ENCODE results near the gene NUP210. TPM values are rescaled to one million over a fixed set of nuclear protein-coding genes. Genes with fewer than 3 reads are reported as not detected.

Gene NUP210
- polyA plus RNA-seq, 1 of the 3 experiments (the other 2 are of a cell fraction) = 1.8 TPM

GRCh38 chr3:13344663-13345062, 75.5 kb downstream of the NUP210 start (continued):
- TF ChIP-seq RAD21 (IDR thresholded peaks at IDR 0.05; ENCODE audit: low read length) = no peak
- no peak for TF ChIP-seq POLR2AphosphoS5 (IDR thresholded peaks at IDR 0.05; ENCODE audit: low read depth, low read length)
- TF ChIP-seq FOSL2 (IDR thresholded peaks at IDR 0.05; ENCODE audit: borderline replicate concordance, low read depth) = no peak
- no peak for TF ChIP-seq MXI1 (IDR thresholded peaks at IDR 0.05; ENCODE audit: low read depth, low read length)

DNA sequence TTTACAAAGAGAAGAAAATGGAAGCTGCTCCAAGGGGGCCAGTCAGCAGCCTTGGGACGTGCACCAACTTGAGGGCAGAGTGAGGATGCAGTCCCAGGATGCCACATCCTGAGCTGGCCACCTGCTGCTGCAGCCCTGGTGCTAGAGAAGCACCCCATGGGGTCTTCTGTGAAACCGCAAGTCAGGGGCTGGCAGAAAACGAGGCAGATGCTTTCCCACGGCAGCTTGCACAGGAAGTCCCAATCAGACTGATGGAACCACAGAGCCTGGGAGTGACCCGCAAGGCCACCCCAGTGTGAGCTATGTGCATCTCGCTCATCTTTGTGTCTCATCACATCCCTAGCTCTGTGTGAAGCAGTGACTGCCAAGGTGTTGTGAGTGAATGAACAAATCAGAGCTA, 76.5 kb downstream of the NUP210 start:
- ChIA-PET POLR2A (no interaction called here), CTCF (interaction anchor here (0.6 to 3.1 kb wide), 5 partner anchors 11 to 251 kb away, joined by 3 to 8 read pairs (median 5); no protein-coding TSS in a partner anchor)
- no peaks in the 10 kb centered on the region; the same call in 1 of the 2 replicates for H3K27me3 ChIP-seq (ENCODE audit: insufficient read depth)
- 80% methylated on average over 1 of the region's 6 CpGs for WGBS (ENCODE audit: low lambda C conversion rate)
- no peaks in the 10 kb centered on the region for H3K9me3 ChIP-seq
- H3K9ac ChIP-seq = no peak overlapping the region
- H3K9me2 ChIP-seq = no peaks in the 10 kb centered on the region
- no peaks in the 10 kb centered on the region for H3F3A ChIP-seq (replicated peaks; ENCODE audit: insufficient read depth)
- no peak overlapping the region for H3K4me3 ChIP-seq (ENCODE audit: low read depth in 2 of 2, low read length in 1 of 2)
- no peak for DNase-seq
- no peak overlapping the region for H3K27ac ChIP-seq (ENCODE audit: low read depth in 2 of 2, low read length in 1 of 2)
- no peaks in the 10 kb centered on the region for H4K20me1 ChIP-seq (ENCODE audit: insufficient read depth)
- no peaks in the 10 kb centered on the region for H3K79me2 ChIP-seq (ENCODE audit: insufficient read depth)
- no peaks in the 10 kb centered on the region; a peak in 1 of 4 replicates for H3K4me1 ChIP-seq (ENCODE audit: control insufficient read depth in 1 of 2, insufficient read depth in 2 of 2, low read depth in 1 of 2, low read length in 1 of 2)
- H3K36me3 ChIP-seq (replicated peaks in 1 of 2; ENCODE audit: control insufficient read depth in 1 of 2, insufficient read depth in 2 of 2, low read length in 1 of 2) = no peaks in the 10 kb centered on the region
- TF ChIP-seq NFIC (IDR thresholded peaks at IDR 0.05; ENCODE audit: borderline replicate concordance) (no peak), JUND (IDR thresholded peaks at IDR 0.05) (no peak), REST (IDR thresholded peaks at IDR 0.05; ENCODE audit: low read depth, low read length) (no peak), GATA2 (CRISPR knock-in tag; IDR thresholded peaks at IDR 0.05) (no peak), MAX (IDR thresholded peaks at IDR 0.05; ENCODE audit: low read depth) (no peak), SMC3 (IDR thresholded peaks at IDR 0.05; ENCODE audit: low read depth, low read length) (no peak), CHD2 (IDR thresholded peaks at IDR 0.05; ENCODE audit: low read length, partially characterized antibody) (no peak), GABPA (IDR thresholded peaks at IDR 0.05; ENCODE audit: low read depth) (no peak), ELF1 (IDR thresholded peaks at IDR 0.05) (no peak), USF1 (IDR thresholded peaks at IDR 0.05; ENCODE audit: borderline replicate concordance, low read depth) (no peak), TCF12 (IDR thresholded peaks at IDR 0.05) (no peak), SIN3A (IDR thresholded peaks at IDR 0.05; ENCODE audit: borderline replicate concordance, low read depth, low read length) (no peak), FOXJ3 (CRISPR knock-in tag; IDR thresholded peaks at IDR 0.05) (no peak), RFX5 (IDR thresholded peaks at IDR 0.05; ENCODE audit: low read length) (no peak), EZH2phosphoT487 (IDR thresholded peaks at IDR 0.05; ENCODE audit: borderline replicate concordance, low read depth) (no peak), TAF1 (IDR thresholded peaks at IDR 0.05; ENCODE audit: borderline replicate concordance, low read depth, low read length) (no peak)
- TF ChIP-seq, protein P1, sequence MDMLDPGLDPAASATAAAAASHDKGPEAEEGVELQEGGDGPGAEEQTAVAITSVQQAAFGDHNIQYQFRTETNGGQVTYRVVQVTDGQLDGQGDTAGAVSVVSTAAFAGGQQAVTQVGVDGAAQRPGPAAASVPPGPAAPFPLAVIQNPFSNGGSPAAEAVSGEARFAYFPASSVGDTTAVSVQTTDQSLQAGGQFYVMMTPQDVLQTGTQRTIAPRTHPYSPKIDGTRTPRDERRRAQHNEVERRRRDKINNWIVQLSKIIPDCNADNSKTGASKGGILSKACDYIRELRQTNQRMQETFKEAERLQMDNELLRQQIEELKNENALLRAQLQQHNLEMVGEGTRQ (IDR thresholded peaks at IDR 0.05; ENCODE audit: borderline replicate concordance, low read depth, low read length) = no peak
- TF ChIP-seq, protein P2, sequence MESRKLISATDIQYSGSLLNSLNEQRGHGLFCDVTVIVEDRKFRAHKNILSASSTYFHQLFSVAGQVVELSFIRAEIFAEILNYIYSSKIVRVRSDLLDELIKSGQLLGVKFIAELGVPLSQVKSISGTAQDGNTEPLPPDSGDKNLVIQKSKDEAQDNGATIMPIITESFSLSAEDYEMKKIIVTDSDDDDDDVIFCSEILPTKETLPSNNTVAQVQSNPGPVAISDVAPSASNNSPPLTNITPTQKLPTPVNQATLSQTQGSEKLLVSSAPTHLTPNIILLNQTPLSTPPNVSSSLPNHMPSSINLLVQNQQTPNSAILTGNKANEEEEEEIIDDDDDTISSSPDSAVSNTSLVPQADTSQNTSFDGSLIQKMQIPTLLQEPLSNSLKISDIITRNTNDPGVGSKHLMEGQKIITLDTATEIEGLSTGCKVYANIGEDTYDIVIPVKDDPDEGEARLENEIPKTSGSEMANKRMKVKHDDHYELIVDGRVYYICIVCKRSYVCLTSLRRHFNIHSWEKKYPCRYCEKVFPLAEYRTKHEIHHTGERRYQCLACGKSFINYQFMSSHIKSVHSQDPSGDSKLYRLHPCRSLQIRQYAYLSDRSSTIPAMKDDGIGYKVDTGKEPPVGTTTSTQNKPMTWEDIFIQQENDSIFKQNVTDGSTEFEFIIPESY (IDR thresholded peaks at IDR 0.05; ENCODE audit: borderline replicate concordance, low read depth) = no peak
- H2AFZ ChIP-seq (ENCODE audit: low read depth) = no peak overlapping the region
- no peak overlapping the region for H3K4me2 ChIP-seq

Measured in SK-N-SH (cell line).